Mucosa of descending colon (tissue), 3 donors: ENCODE data around the gene CHMP4A. TPM values are rescaled to one million over a fixed set of nuclear protein-coding genes. Genes with fewer than 3 reads are reported as not detected.

Source experiments
- ATAC-seq: fragments of 200-7000 bp; cut with Tn5 transposase; one replicate; pipeline ENCODE4 v1.9.1; 2020; ENCODE audit warnings: mild to moderate bottlenecking, moderate library complexity
- DNase-seq, 3 donors: peaks; one replicate each; pipeline ENCODE4 v3.0.0-alpha.2; 2020
- H3K36me3 ChIP-seq: fragments of 200-600 bp; one replicate; pipeline ENCODE4 v1.8.0; 2021; ENCODE audit warnings: low read depth, mild to moderate bottlenecking
- H3K4me1 ChIP-seq: fragments of 200-600 bp; one replicate; pipeline ENCODE4 v1.8.0; 2021; ENCODE audit warnings: low read depth, mild to moderate bottlenecking
- H3K4me3 ChIP-seq: fragments of 200-600 bp; one replicate; pipeline ENCODE4 v1.8.0; 2021; ENCODE audit warnings: mild to moderate bottlenecking
- H3K9me3 ChIP-seq: fragments of 200-600 bp; one replicate; pipeline ENCODE4 v1.8.0; 2021; ENCODE audit warnings: mild to moderate bottlenecking
- CTCF ChIP-seq: fragments of 200-600 bp; IDR thresholded peaks from one replicate; pipeline ENCODE4 v1.8.0; 2022; ENCODE audit warnings: antibody characterized with exemption, mild to moderate bottlenecking
- intact Hi-C, 2 donors: fragments of 100-400 bp; cut with DNase I in 1 of 2; cut with micrococcal nuclease in 1 of 2; formaldehyde crosslinking; loops; one replicate each; pipeline versions ENCODE4 v1.11.0 to v1.11.1; 2022; cut with DNase I, micrococcal nuclease
- total RNA-seq, 3 donors: library from RNA; stranded (reverse); fragmentation: NEBNext Ultra II Directional in 2 of 3; extraction: Animal tissue kit (Norgen Biotek cat#: 25700) in 2 of 3; gene quantifications; one replicate each; pipeline versions ENCODE4 v1.2.1 to v1.2.4, GENCODE V29; 2021 to 2023
- donor health status: DM: no; HTN: no; CAD: no; lungs with moderate emphysema.
- donor health status: DM: no; HTN: no; CAD: no.
- donor health status: DM: no; HTN: yes; CAD: no.

Gene CHMP4A
- total RNA-seq, 3 donors from 2014 or later = 47.6 to 67.8 (median 49.5) TPM

- ATAC-seq = no peak
- Histone ChIP-seq H3K4me1 (no peaks in the 10 kb centered on the region), H3K4me3 (no peak overlapping the region), H3K9me3 (no peaks in the 10 kb centered on the region), H3K36me3 (no peaks in the 10 kb centered on the region)
- TF ChIP-seq CTCF = no peak
- intact Hi-C loops = no loop called here
- no peak for DNase-seq
These were observed 40.9 kb downstream of the CHMP4A start for GRCh38 chr14:24172261-24172860.

GRCh38 chr14:24171422-24172260, 41.6 kb downstream of the CHMP4A start, which contains the start of gene REC8:
Gene REC8 (plus strand): TSS chr14:24172080. CDS start chr14:24172553, 473 bp downstream.
- no peaks in the 10 kb centered on the region for H3K9me3 ChIP-seq
- peak; percentile 72 for ATAC-seq
- intact Hi-C loops = no loop called here
- H3K4me1 ChIP-seq = no peaks in the 10 kb centered on the region
- no peak for TF ChIP-seq CTCF
- no peak within 1 kb of the TSS for H3K4me3 ChIP-seq
- DNase-seq = peak; percentile 58 to 85 (median 68)
- no peaks in the 10 kb centered on the region for H3K36me3 ChIP-seq

- H3K9me3 ChIP-seq = no peaks in the 10 kb centered on the region
- intact Hi-C loops = no loop called here
- no peak for TF ChIP-seq CTCF
- ATAC-seq = no peak
- H3K4me1 ChIP-seq = peaks cover 5% of the 10 kb centered on the region
- H3K36me3 ChIP-seq = no peaks in the 10 kb centered on the region
- DNase-seq = no peak
- H3K4me3 ChIP-seq = no peak overlapping the region
These were observed 45.7 kb downstream of the CHMP4A start for GRCh38 chr14:24167469-24168114.

- Histone ChIP-seq H3K36me3 (no peaks in the 10 kb centered on the region), H3K4me3 (no peak overlapping the region), H3K4me1 (peaks cover 19% of the 10 kb centered on the region), H3K9me3 (no peaks in the 10 kb centered on the region)
- peak in 1 of 3 donors; percentile 13 for DNase-seq
- no peak for TF ChIP-seq CTCF
- ATAC-seq = no peak
- intact Hi-C loops = no loop called here
These were observed 47.5 kb downstream of the CHMP4A start for GRCh38 chr14:24165785-24166184.

GRCh38 chr14:24164518-24164991, 48.7 kb downstream of the CHMP4A start:
- TF ChIP-seq CTCF = no peak
- Histone ChIP-seq H3K36me3 (no peaks in the 10 kb centered on the region), H3K4me1 (peaks cover 22% of the 10 kb centered on the region), H3K9me3 (no peaks in the 10 kb centered on the region), H3K4me3 (no peak overlapping the region)
- DNase-seq = peak in 1 of 3 donors; percentile 40
- no peak for ATAC-seq
- intact Hi-C loops = no loop called here
